ENCODE data around the gene SDCBP2.

Gene SDCBP2

DNA sequence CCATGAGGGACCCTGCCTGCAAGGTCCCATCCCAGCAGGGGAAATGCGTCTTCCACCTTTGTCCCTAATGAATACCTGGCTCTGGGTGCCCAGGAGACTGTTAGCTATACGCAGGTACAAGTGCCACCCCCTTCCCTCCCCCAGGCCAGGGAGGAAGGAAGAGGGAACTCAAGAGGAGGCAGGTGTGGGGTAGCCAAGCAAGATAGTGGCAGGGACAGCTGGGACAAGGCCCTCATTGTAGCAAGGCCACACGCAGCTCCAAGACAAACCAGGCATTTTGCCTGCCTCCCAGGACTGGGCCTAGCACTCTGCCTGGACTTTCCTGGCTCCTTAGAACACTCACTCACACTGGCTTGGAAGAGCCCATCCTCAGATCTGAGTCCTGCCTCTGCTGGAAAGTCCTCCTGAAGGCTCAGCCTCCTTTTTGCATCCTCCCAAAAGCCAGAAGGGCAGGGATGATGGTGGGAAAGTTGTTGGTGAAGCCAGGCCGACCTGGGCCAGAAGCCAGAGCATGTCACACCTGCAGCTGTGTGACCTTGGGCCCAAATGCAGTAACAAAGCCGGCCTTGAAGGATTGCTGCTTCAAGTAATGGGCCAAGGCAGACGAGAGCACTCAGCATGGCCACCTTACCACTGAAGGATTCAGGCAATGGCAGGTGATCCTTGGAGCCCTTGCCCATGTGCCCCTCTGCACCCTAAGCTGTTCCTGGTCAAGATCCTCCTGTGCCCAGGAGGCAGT, 35.1 kb downstream of the SDCBP2 start:
- DNase-seq, result no peak

- DNase-seq, result no peak
These were observed 36.3 kb downstream of the SDCBP2 start for GRCh38 chr20:1292620-1293019.

GRCh38 chr20:1291191-1291741, 37.7 kb downstream of the SDCBP2 start:
- no peak for DNase-seq

DNA sequence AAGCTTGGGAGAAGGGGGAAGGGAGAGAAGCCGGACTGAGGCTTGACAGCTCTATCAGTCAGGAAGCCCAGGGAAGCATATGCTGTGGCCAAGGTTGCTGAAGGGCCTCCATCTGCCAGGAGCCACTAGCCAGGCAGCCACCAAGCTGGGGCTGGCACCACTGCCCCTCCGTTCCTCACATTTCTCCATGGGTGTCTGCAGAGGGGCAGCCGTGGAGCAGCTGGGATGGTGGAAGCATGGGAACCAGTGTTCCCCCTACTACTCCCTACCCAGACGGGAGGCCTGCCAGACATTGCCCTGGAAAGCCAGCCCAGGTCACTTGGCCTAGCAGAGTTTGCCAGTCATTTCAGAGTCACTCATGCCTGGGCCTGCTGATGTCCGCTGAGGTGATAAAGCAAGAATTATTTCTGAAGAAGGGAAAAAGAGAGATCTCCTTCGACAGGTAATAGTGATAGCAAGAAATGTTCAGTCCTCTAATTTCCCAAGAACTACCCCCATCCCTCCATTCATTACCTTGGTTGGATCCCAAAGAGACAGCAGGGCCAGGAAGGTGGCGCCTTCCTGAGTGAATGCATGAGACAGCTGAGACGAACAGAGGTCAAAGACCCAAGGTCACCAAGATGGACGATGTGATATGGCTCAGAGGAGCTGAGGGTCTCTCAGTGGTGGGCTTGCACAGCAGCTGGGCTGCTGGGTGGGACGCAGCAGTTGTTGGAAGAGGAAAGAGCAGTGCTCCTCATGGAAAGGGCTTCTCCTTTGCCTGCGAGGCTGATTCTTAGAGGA, 41.0 kb downstream of the SDCBP2 start:
- DNase-seq, result no peak

DNA sequence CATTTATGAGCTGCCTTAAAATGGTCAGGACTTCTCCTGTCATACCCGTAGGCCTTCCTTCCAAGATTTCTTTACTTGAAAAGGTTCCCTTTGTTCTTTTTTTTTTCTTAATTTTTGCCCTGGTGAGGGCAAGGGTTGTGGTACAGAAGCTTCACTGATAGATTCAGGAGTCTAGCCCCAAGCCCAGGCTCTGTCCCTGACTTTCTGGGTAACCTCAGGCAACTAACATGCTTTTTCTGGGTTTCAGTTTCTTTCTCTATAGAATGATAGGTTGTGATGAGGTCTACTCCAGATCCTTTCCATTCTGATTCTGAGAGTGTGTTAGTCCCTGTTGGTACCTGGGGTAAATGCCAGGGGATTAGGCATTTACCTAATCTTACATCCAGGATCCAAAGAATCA, 41.6 kb downstream of the SDCBP2 start:
- DNase-seq, result no peak

- no peak for DNase-seq
These were observed 42.5 kb downstream of the SDCBP2 start for GRCh38 chr20:1286267-1287024.

DNA sequence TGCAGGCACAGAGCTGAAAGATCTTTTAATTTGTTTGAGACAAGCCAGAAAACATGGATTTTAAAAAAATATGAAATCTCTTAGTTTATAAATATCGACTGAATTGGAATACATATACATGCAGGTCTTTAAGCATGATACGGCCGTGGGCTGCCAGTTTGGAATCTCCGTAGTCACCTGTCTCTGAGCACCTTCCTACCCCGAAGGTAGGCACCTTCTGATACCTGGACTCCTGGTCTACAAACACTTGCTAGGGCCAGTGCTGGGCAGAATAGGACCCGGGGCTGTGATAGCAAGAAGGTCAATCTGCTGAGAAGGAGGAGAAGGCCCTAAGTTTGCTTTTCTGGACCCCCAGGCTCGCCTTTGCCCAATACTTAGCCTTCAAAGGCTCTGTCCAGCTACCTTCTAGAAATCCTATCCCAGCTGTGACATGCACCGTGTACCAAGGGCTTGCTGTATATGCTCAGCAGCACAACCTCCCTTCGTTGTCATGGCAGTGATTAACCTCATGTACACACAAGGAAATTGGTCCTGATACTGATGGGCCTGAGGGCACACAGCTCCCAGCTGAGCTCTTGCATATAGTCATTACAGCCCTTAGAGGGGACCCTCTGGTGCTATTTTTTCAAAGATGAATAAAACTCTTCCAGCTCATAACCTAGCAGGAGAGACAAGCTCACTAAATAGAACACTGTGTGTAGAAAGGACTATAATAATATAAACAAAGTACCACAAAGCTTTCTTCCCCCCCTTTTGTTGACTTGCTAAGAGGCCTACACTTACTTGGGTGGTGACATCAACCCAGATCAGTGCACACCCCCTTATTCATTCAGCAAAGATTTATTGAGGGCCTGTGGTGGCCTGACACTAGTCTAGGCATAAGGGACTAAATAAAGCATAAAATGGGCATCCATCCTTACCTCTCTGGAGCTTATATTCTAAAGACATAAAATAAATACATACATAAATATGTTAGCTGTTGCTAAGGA, 45.1 kb downstream of the SDCBP2 start:
- no peak for DNase-seq

GRCh38 chr20:1282966-1283365, 46.0 kb downstream of the SDCBP2 start:
- DNase-seq, result no peak

DNA sequence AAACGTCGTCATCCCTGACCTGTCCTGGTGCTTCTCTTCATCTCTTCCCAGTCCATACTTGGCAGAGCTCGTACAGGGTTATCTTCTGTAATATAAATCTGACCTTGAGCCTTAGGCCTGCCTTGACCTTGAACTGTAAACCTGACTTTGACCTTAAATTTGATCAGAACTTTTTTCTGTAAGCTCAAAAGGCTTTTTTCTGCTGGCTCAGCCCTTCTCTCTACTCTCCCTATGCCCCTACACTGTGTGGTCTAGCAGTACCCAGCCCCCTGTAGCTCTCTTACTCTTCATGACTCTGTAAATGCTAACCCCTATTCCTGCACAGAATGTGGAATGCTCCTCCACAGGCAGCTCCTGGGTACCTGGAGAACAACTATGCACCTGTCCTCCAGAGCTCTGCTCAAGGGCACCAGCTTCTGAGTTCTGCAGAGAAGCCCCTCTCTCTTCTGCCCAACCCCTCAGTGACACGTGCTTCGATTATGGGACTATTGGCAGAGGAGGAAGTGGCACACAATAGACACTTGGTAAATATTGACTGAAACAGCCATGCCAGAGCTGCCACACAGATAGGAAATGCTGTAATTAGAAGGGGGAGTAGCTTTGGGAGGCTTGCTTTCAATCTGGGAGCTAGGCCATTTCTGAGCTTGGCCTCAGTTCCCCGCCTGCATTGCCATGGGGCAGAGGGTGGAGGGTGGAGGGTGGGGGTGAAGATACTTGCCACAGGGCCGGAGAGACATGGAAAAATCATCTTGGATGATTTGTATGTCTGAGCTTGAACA, 47.5 kb downstream of the SDCBP2 start:
- DNase-seq, result no peak

DNA sequence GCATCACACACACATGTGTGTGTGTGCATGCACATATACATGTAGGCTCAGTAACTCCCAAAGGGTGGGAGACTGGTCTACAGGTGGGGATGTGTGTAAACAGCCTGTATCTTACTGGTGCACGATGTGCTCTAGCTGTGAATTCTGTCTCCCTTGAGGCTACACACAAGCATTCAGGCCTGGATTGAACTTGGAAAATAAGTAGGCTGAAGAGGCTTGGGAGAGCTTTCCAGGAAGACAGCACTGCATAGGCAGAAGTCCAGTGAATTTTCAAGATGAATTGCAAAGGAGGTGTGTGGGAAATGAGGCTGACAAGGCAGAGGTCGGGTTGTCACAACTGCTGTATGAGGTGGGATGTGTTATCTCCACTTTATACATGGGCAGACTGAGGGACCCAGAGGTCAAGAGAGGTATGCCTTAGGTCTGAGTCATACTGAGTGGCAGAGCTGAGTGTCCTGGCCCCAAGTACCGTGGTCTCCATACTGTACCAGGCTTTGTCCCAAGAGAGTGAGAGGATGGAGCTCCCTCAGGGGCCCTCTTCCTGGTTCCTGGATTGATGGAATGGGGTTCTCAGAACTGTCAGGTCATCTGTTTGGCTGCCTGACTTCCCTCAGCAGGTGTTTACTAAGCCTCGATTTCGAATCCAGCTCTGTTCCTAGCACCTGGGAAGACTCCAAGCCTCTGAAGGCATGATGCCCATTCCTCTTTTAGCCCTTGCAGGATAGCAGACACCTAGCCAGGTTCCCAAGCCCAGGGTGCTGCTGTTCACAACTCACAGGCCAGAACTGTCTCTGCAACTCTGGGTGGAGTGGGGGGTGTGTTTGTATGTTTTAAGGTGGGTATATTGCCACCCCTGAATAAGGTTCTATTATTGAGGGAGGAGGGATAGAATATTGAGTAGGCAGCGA, 48.5 kb downstream of the SDCBP2 start:
- DNase-seq, result no peak

GRCh38 chr20:1278993-1279392, 49.9 kb downstream of the SDCBP2 start:
- DNase-seq, result no peak

- DNase-seq, result no peak
These were observed 51.2 kb downstream of the SDCBP2 start for GRCh38 chr20:1277529-1278322.

DNA sequence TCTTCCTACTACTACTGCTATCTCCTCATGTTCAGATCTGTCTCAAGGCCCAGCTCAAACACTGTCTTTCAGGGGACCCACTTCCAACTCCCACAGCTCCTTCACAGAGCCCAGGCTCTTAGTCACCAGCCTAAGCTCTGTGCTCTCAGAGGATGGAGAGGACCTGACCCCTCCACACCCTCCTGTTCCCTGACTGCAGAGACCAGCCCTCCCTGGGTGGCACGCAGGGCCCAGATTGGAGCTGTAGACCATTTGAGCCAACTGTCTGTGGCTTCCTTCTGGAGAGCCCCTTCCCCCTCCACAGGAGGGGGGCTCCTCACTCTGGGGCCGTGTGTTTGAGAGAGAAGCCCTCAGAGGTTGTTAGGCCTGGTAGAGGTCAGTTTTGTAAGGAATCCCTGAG, 53.0 kb downstream of the SDCBP2 start:
- DNase-seq, result no peak

- DNase-seq, result no peak
These were observed 54.2 kb downstream of the SDCBP2 start for GRCh38 chr20:1274485-1275311.

- no peak for DNase-seq
These were observed 55.6 kb downstream of the SDCBP2 start for GRCh38 chr20:1273366-1273765.

DNA sequence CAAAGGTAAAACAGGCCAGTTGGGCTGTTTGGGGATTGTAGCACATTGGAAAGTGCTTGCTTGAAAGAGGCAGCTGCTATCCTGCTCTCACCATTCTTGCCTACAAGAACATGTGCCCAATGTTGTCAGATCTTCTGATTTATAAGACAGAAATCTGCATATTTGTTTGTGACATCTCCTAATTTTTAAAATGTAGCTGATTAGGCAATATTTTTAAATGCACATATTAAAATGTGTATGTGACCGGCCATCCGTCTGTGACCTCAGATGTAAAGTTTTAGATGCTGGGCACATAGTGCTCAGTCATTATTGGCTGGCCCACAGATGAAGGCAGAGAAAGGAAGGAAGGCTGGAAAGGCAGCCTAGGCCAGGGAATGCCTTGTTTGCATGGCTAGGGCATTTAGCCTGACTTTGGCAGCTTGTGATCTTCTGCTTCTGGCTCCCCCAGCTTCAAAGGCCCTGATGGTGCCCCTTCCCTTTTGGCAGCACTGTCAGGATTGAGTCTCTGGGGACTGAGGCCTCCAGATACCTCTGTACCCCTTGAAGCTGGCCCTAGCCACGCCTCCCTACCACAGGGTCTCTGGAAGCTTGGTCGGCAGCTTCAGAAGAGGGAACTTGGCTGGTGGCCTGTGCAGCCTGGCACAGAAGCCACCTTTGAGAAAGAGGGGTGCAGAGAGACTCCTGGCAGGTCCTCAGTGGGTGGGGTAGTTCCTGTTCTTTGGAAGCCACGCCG, 56.4 kb downstream of the SDCBP2 start:
- DNase-seq, result peak in 1 of 2 experiments; percentile 4

DNA sequence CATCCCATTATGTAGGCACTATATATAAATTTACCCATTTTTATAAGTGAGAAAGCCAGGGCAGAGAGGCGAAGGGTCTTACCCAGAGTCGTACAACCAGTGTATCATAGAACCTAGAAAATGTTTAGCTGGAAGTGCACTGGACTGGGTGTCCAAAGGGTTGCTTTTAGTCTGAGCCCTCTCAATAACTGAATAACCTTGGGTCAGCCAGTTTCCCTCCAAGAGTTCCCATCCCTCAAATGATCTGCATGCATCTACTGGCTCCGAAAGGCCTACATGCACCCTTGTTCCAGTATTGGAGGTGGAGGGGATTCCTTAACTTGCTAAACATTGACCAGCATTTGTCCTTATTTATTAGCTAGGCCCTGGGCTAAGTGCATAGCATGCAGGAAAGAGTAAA, 59.1 kb downstream of the SDCBP2 start:
- DNase-seq, result no peak

- DNase-seq, result no peak
These were observed 59.7 kb downstream of the SDCBP2 start for GRCh38 chr20:1269235-1269634.

Measured in Kasumi-1 (cell line).